ENCODE measurements around the gene HBG1. TPM values are rescaled to one million over a fixed set of nuclear protein-coding genes. Genes with fewer than 3 reads are reported as not detected.

Gene HBG1
- total RNA-seq, 1 experiment from 2014 or later: 2.3 TPM

GRCh38 chr11:5235364-5236095 is 14.1 kb downstream of the HBG1 start:
- TF ChIP-seq TCF7L2 (IDR thresholded peaks at IDR 0.05; ENCODE audit: low read depth, low read length) (no peak), CTCF (IDR thresholded peaks at IDR 0.05) (no peak), POLR2AphosphoS5 (IDR thresholded peaks at IDR 0.05; ENCODE audit: low read depth, low read length) (no peak), REST (IDR thresholded peaks at IDR 0.05; ENCODE audit: insufficient read depth in 1 of 2, low read depth in 2 of 2, low read length in 1 of 2) (no peak), SIN3A (IDR thresholded peaks at IDR 0.05; ENCODE audit: borderline replicate concordance, insufficient read depth, low read depth, low read length) (no peak)
- in situ Hi-C loops (cut with HindIII; ENCODE audit: low pct_unique_long_range_greater_than_20kb, low sequenced_read_pairs): no loop called here
- Histone ChIP-seq H3K4me1 (ENCODE audit: control insufficient read depth, insufficient read depth, low read length) (no peaks in the 10 kb centered on the region), H3K27ac (ENCODE audit: low read length) (no peak overlapping the region), H3K9me3 (ENCODE audit: control insufficient read depth, insufficient read depth, low read depth, low read length) (no peaks in the 10 kb centered on the region), H3K4me3 (ENCODE audit: low read depth in 2 of 2, low read length in 2 of 2) (no peak overlapping the region), H3K27me3 (ENCODE audit: control insufficient read depth, insufficient read depth, low read length) (0 out of 2 replicates have a peak, but pooled peaks cover 2% of the 10 kb centered on the region), H3K36me3 (ENCODE audit: control insufficient read depth, insufficient read depth, low read length) (no peaks in the 10 kb centered on the region)
- no TSS peak for BruUV-seq (replicated peaks)
- intact Hi-C loops (cut with micrococcal nuclease; ENCODE audit: unreplicated experiment): no loop called here
- ATAC-seq: no peak
- DNase-seq (ENCODE audit: low read depth, low spot score): no peak
- ChIA-PET POLR2A (no interaction called here), CTCF (no interaction called here)

DNA sequence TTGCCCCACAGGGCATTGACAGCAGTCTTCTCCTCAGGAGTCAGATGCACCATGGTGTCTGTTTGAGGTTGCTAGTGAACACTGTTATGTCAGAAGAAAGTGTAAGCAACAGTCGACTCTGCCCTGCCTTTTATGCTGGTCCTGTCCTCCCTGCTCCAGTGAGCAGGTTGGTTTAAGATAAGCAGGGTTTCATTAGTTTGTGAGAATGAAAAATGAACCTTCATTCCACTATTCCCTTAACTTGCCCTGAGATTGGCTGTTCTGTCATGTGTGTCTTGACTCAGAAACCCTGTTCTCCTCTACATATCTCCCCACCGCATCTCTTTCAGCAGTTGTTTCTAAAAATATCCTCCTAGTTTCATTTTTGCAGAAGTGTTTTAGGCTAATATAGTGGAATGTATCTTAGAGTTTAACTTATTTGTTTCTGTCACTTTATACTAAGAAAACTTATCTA is 15.2 kb downstream of the HBG1 start, which contains the start of gene HBD:
TSS of gene HBD (minus strand) at position 103 of the 454 bp plus-strand sequence. CDS start at position 53, 50 bp downstream.
- Histone ChIP-seq H3K9me3 (ENCODE audit: control insufficient read depth, insufficient read depth, low read depth, low read length) (no peaks in the 10 kb centered on the region), H3K36me3 (ENCODE audit: control insufficient read depth, insufficient read depth, low read length) (no peaks in the 10 kb centered on the region), H3K27ac (ENCODE audit: low read length) (no peak within 1 kb of the TSS), H3K27me3 (ENCODE audit: control insufficient read depth, insufficient read depth, low read length) (0 out of 2 replicates have a peak, but pooled peaks cover under 1% of the 10 kb centered on the region), H3K4me1 (ENCODE audit: control insufficient read depth, insufficient read depth, low read length) (no peaks in the 10 kb centered on the region), H3K4me3 (ENCODE audit: low read depth in 2 of 2, low read length in 2 of 2) (no peak within 1 kb of the TSS)
- in situ Hi-C loops (cut with HindIII; ENCODE audit: low pct_unique_long_range_greater_than_20kb, low sequenced_read_pairs): no loop called here
- BruUV-seq (replicated peaks): no TSS peak
- ChIA-PET POLR2A (no interaction called here), CTCF (no interaction called here)
- intact Hi-C loops (cut with micrococcal nuclease; ENCODE audit: unreplicated experiment): no loop called here
- DNase-seq (ENCODE audit: low read depth, low spot score) (no peak), ATAC-seq (no peak; the same call in 1 of the 2 replicates)
- TF ChIP-seq CTCF (IDR thresholded peaks at IDR 0.05): no peak
- no peak for TF ChIP-seq TCF7L2 (IDR thresholded peaks at IDR 0.05; ENCODE audit: low read depth, low read length)
- no peak for TF ChIP-seq POLR2AphosphoS5 (IDR thresholded peaks at IDR 0.05; ENCODE audit: low read depth, low read length)
- TF ChIP-seq REST (IDR thresholded peaks at IDR 0.05; ENCODE audit: insufficient read depth in 1 of 2, low read depth in 2 of 2, low read length in 1 of 2): no peak
- no peak for TF ChIP-seq SIN3A (IDR thresholded peaks at IDR 0.05; ENCODE audit: borderline replicate concordance, insufficient read depth, low read depth, low read length)
